Measurements from ENCODE around the gene TMEM86A. TPM values are rescaled to one million over a fixed set of nuclear protein-coding genes. Genes with fewer than 3 reads are reported as not detected.

The TMEM86A gene
- total and polyA plus RNA-seq, 2 donors (not counting 3 experiments of a cell fraction or from before 2014, with no cell fraction given) = 2.1 to 2.6 TPM

- DNase-seq (ENCODE audit: low read depth, low spot score) = no peak
- ChIA-PET POLR2A (no interaction called here), CTCF (interaction anchor here (1.9 to 5.5 kb wide), 3 partner anchors 11 to 23 kb away, joined by 5 to 43 read pairs (median 22); no protein-coding TSS in a partner anchor)
- no peak overlapping the region for H3K27ac ChIP-seq (ENCODE audit: insufficient read depth, low read depth, low read length)
- no peaks in the 10 kb centered on the region for H3K9me1 ChIP-seq (replicated peaks; ENCODE audit: control insufficient read depth, extremely low read depth, insufficient read depth, low read length)
- H2AFZ ChIP-seq (ENCODE audit: low read depth, low read length) = no peak overlapping the region
- no TSS peak for BruUV-seq (replicated peaks)
- H4K20me1 ChIP-seq (replicated peaks; ENCODE audit: control insufficient read depth, extremely low read depth, insufficient read depth, low read length) = no peaks in the 10 kb centered on the region
- no peak for FAIRE-seq
- no peak overlapping the region for H3K4me2 ChIP-seq (ENCODE audit: insufficient read depth, low read length)
- H3K79me2 ChIP-seq (ENCODE audit: control insufficient read depth, insufficient read depth, low read length) = no peaks in the 10 kb centered on the region
- no peaks in the 10 kb centered on the region for H3K36me3 ChIP-seq (ENCODE audit: control insufficient read depth in 2 of 2, extremely low read depth in 1 of 2, insufficient read depth in 2 of 2, low read length in 2 of 2)
- H3K4me1 ChIP-seq (ENCODE audit: control insufficient read depth, extremely low read depth, insufficient read depth, low read length) = no peaks in the 10 kb centered on the region
- dilution Hi-C loops (cut with MboI; ENCODE audit: extremely low pct_ligation_motif_present, low sequenced_read_pairs) = no loop called here
- H3K27me3 ChIP-seq (ENCODE audit: control insufficient read depth in 2 of 2, insufficient read depth in 2 of 2, low read length in 2 of 2) = peaks cover 0 to under 1% of the 10 kb centered on the region in 2 experiments
- TF ChIP-seq MAX (IDR thresholded peaks at IDR 0.05; ENCODE audit: insufficient read depth, insufficient read length) = no peak
- TF ChIP-seq MYC (IDR thresholded peaks at IDR 0.05; ENCODE audit: low read depth, low read length) = no peak
- TF ChIP-seq JUN (IDR thresholded peaks at IDR 0.05; ENCODE audit: borderline replicate concordance, insufficient read depth, insufficient read length, low read depth) = no peak
- no peak for TF ChIP-seq POLR2AphosphoS5 (IDR thresholded peaks at IDR 0.05; ENCODE audit: insufficient read depth, low read depth, low read length)
- TF ChIP-seq CTCF (IDR thresholded peaks at IDR 0.05; ENCODE audit: extremely low read depth in 1 of 2, insufficient read depth in 1 of 2, low read depth in 1 of 2, low read length in 2 of 2) = no peak
- no peak for TF ChIP-seq POLR2A (IDR thresholded peaks at IDR 0.05; ENCODE audit: low read depth, low read length)
- no peak for TF ChIP-seq EZH2 (IDR thresholded peaks at IDR 0.05; ENCODE audit: borderline replicate concordance, low read depth, low read length, severe bottlenecking)
- no peak for TF ChIP-seq FOS (IDR thresholded peaks at IDR 0.05; ENCODE audit: borderline replicate concordance, insufficient read depth, low read length)
- TF ChIP-seq GATA2 (IDR thresholded peaks at IDR 0.05; ENCODE audit: insufficient read depth, insufficient read length, low read depth, low read length) = no peak
- no peaks in the 10 kb centered on the region for H3K9me3 ChIP-seq (replicated peaks; ENCODE audit: control insufficient read depth, insufficient read depth, low read length)
- intact Hi-C loops (cut with micrococcal nuclease) = no loop called here
- H3K4me3 ChIP-seq (replicated peaks in 1 of 3; ENCODE audit: insufficient read depth in 1 of 3, low read depth in 1 of 3, low read length in 3 of 3) = no peak overlapping the region
- no peak overlapping the region for H3K9ac ChIP-seq (replicated peaks; ENCODE audit: extremely low read depth, insufficient read depth, low read length)
Measured at GRCh38 chr11:18741783-18742182, 43.2 kb downstream of the TMEM86A start.

Measured in endothelial cell of umbilical vein (primary cell).